Measurements from ENCODE around the gene PLCH1.
"Not testable (repeated sequence)": the region's sequence is repeated elsewhere in the genome, so short reads cannot be mapped to it uniquely, and the experiment has no call there.

PLCH1 gene

GRCh38 chr3:155637567-155637966 lies 107.3 kb downstream of the PLCH1 start:
- H3K4me3 ChIP-seq (ENCODE audit: low read depth, low read length): no peak overlapping the region
- TF ChIP-seq CTCF (IDR thresholded peaks at IDR 0.05; ENCODE audit: borderline replicate concordance, insufficient read depth, low read depth, low read length): no peak

GRCh38 chr3:155635056-155635455 lies 109.8 kb downstream of the PLCH1 start:
- H3K4me3 ChIP-seq (ENCODE audit: low read depth, low read length): no peak overlapping the region
- no peak for TF ChIP-seq CTCF (IDR thresholded peaks at IDR 0.05; ENCODE audit: borderline replicate concordance, insufficient read depth, low read depth, low read length)

- no peak overlapping the region for H3K4me3 ChIP-seq (ENCODE audit: low read depth, low read length)
- TF ChIP-seq CTCF (IDR thresholded peaks at IDR 0.05; ENCODE audit: borderline replicate concordance, insufficient read depth, low read depth, low read length): no peak
Measured at GRCh38 chr3:155634121-155634719, 110.7 kb downstream of the PLCH1 start.

GRCh38 chr3:155631323-155632019 lies 113.4 kb downstream of the PLCH1 start:
- no peak overlapping the region for H3K4me3 ChIP-seq (ENCODE audit: low read depth, low read length)
- TF ChIP-seq CTCF (IDR thresholded peaks at IDR 0.05; ENCODE audit: borderline replicate concordance, insufficient read depth, low read depth, low read length): no peak

GRCh38 chr3:155629556-155629955 lies 115.3 kb downstream of the PLCH1 start:
- no peak for TF ChIP-seq CTCF (IDR thresholded peaks at IDR 0.05; ENCODE audit: borderline replicate concordance, insufficient read depth, low read depth, low read length)
- H3K4me3 ChIP-seq (ENCODE audit: low read depth, low read length): no peak overlapping the region

GRCh38 chr3:155629056-155629455 lies 115.8 kb downstream of the PLCH1 start:
- TF ChIP-seq CTCF (IDR thresholded peaks at IDR 0.05; ENCODE audit: borderline replicate concordance, insufficient read depth, low read depth, low read length): no peak
- H3K4me3 ChIP-seq (ENCODE audit: low read depth, low read length): no peak overlapping the region

GRCh38 chr3:155622647-155623046 lies 122.2 kb downstream of the PLCH1 start:
- not testable (repeated sequence) for H3K4me3 ChIP-seq (ENCODE audit: low read depth, low read length)

GRCh38 chr3:155620552-155620951 lies 124.3 kb downstream of the PLCH1 start:
- not testable (repeated sequence) for H3K4me3 ChIP-seq (ENCODE audit: low read depth, low read length)

Measured in GM12875 (cell line).